ENCODE results near the gene TMA7B. TPM values are rescaled to one million over a fixed set of nuclear protein-coding genes. Genes with fewer than 3 reads are reported as not detected.

The TMA7B gene
- total RNA-seq, 1 experiment from 2014 or later: not detected

- DNase-seq (ENCODE audit: low read depth): peak; percentile 54
Observed at GRCh38 chr22:40001800-40002577, 41.8 kb downstream of the TMA7B start.

GRCh38 chr22:40002935-40003715, 42.9 kb downstream of the TMA7B start:
- no peak for DNase-seq (ENCODE audit: low read depth)

- no peak for DNase-seq (ENCODE audit: low read depth)
Observed at GRCh38 chr22:40004836-40005235, 44.6 kb downstream of the TMA7B start.

- no peak for DNase-seq (ENCODE audit: low read depth)
Observed at GRCh38 chr22:40006641-40007040, 46.4 kb downstream of the TMA7B start.

GRCh38 chr22:40007853-40008710, 47.9 kb downstream of the TMA7B start:
- DNase-seq (ENCODE audit: low read depth): no peak

- DNase-seq (ENCODE audit: low read depth): peak; percentile 32
Observed at GRCh38 chr22:40008726-40009291, 48.6 kb downstream of the TMA7B start.

GRCh38 chr22:40009292-40009774, 49.1 kb downstream of the TMA7B start:
- DNase-seq (ENCODE audit: low read depth): peak; percentile 33

GRCh38 chr22:40009951-40010671, 49.9 kb downstream of the TMA7B start:
- DNase-seq (ENCODE audit: low read depth): no peak

GRCh38 chr22:40010746-40011145, 50.5 kb downstream of the TMA7B start:
- no peak for DNase-seq (ENCODE audit: low read depth)

Other genes starting within 250 kb of the TMA7B start
- gene ENTHD1, start 66.6 kb upstream of the TMA7B start, total RNA-seq (2014; rRNA removed; shearing (Covaris generic)): not detected in 2 replicates
- 0.15 and 0.22 TPM in 2 replicates for gene GRAP2, start 59.3 kb upstream of the TMA7B start, total RNA-seq (2014; rRNA removed; shearing (Covaris generic))
- not detected in 2 replicates for gene FAM83F, start 34.6 kb downstream of the TMA7B start, total RNA-seq (2014; rRNA removed; shearing (Covaris generic))
- 5.4 and 31.2 TPM in 2 replicates for gene TNRC6B, start 217.5 kb downstream of the TMA7B start, total RNA-seq (2014; rRNA removed; shearing (Covaris generic))

Data from M059J (cell line).